Measurements from ENCODE around the gene OR13C8. TPM values are rescaled to one million over a fixed set of nuclear protein-coding genes. Genes with fewer than 3 reads are reported as not detected.

The OR13C8 gene
- total RNA-seq, 1 donor from 2014 or later, result not detected

GRCh38 chr9:104539275-104539674 lies 29.7 kb upstream of the OR13C8 start:
- no peaks in the 10 kb centered on the region for H3K36me3 Mint-ChIP-seq
- H3K27ac Mint-ChIP-seq, result no peak overlapping the region
- no peaks in the 10 kb centered on the region for H3K27me3 Mint-ChIP-seq (ENCODE audit: insufficient read depth, low read depth)

GRCh38 chr9:104544644-104545043 lies 24.3 kb upstream of the OR13C8 start:
- Histone ChIP-seq H3K4me3 (no peak overlapping the region), H3K27ac (no peak overlapping the region), H3K79me2 (ENCODE audit: low read depth) (no peaks in the 10 kb centered on the region), H3K9me3 (ENCODE audit: low read depth) (no peaks in the 10 kb centered on the region), H3K4me1 (no peaks in the 10 kb centered on the region), H3K9ac (no peak overlapping the region), H2AFZ (replicated peaks) (no peak overlapping the region), H3K4me2 (no peak overlapping the region), H3F3A (ENCODE audit: low read depth) (no peaks in the 10 kb centered on the region), H3K36me3 (no peaks in the 10 kb centered on the region), H3K27me3 (no peaks in the 10 kb centered on the region), H4K20me1 (ENCODE audit: low read depth) (no peaks in the 10 kb centered on the region)
- Mint-ChIP-seq H3K4me3 (no peak overlapping the region), H3K27me3 (ENCODE audit: insufficient read depth, low read depth) (no peaks in the 10 kb centered on the region), H3K27ac (no peak overlapping the region), H3K4me1 (no peaks in the 10 kb centered on the region), H3K9me3 (no peaks in the 10 kb centered on the region), H3K36me3 (no peaks in the 10 kb centered on the region)
- TF ChIP-seq CTCF (IDR thresholded peaks at IDR 0.05) (no peak), EZH2 (IDR thresholded peaks at IDR 0.05) (no peak), EZH2phosphoT487 (IDR thresholded peaks at IDR 0.05) (no peak)
- DNase-seq (ENCODE audit: low spot score), result no peak

More at GRCh38 chr9:104539275-104539674, 29.7 kb upstream of the OR13C8 start:
- no peak overlapping the region for H3K9ac ChIP-seq
- no peaks in the 10 kb centered on the region for H3F3A ChIP-seq (ENCODE audit: low read depth)
- H3K4me3 ChIP-seq, result no peak overlapping the region
- no peak overlapping the region for H3K4me2 ChIP-seq
- no peak overlapping the region for H3K27ac ChIP-seq
- no peak overlapping the region for H2AFZ ChIP-seq (replicated peaks)
- H3K36me3 ChIP-seq, result no peaks in the 10 kb centered on the region
- no peaks in the 10 kb centered on the region for H3K79me2 ChIP-seq (ENCODE audit: low read depth)
- Mint-ChIP-seq H3K9me3 (no peaks in the 10 kb centered on the region), H3K4me1 (no peaks in the 10 kb centered on the region), H3K4me3 (no peak overlapping the region)
- H3K9me3 ChIP-seq (ENCODE audit: low read depth), result no peaks in the 10 kb centered on the region
- no peaks in the 10 kb centered on the region for H3K27me3 ChIP-seq
- H4K20me1 ChIP-seq (ENCODE audit: low read depth), result no peaks in the 10 kb centered on the region
- DNase-seq (ENCODE audit: low spot score), result no peak
- TF ChIP-seq CTCF (IDR thresholded peaks at IDR 0.05) (no peak), EZH2phosphoT487 (IDR thresholded peaks at IDR 0.05) (no peak), EZH2 (IDR thresholded peaks at IDR 0.05) (no peak)
- H3K4me1 ChIP-seq, result no peaks in the 10 kb centered on the region

- Histone ChIP-seq H3K4me3 (no peak overlapping the region), H3K27ac (no peak overlapping the region), H3K79me2 (ENCODE audit: low read depth) (no peaks in the 10 kb centered on the region), H3K4me1 (no peaks in the 10 kb centered on the region), H4K20me1 (ENCODE audit: low read depth) (no peaks in the 10 kb centered on the region), H3F3A (ENCODE audit: low read depth) (no peaks in the 10 kb centered on the region), H3K27me3 (no peaks in the 10 kb centered on the region), H2AFZ (replicated peaks) (no peak overlapping the region), H3K9me3 (ENCODE audit: low read depth) (no peaks in the 10 kb centered on the region), H3K4me2 (no peak overlapping the region), H3K36me3 (no peaks in the 10 kb centered on the region), H3K9ac (no peak overlapping the region)
- H3K27ac Mint-ChIP-seq, result no peak overlapping the region
- no peak for TF ChIP-seq CTCF (IDR thresholded peaks at IDR 0.05)
- no peak for TF ChIP-seq EZH2 (IDR thresholded peaks at IDR 0.05)
- TF ChIP-seq EZH2phosphoT487 (IDR thresholded peaks at IDR 0.05), result no peak
- DNase-seq (ENCODE audit: low spot score), result no peak
- H3K4me1 Mint-ChIP-seq, result no peaks in the 10 kb centered on the region
- H3K36me3 Mint-ChIP-seq, result no peaks in the 10 kb centered on the region
- H3K27me3 Mint-ChIP-seq (ENCODE audit: insufficient read depth, low read depth), result no peaks in the 10 kb centered on the region
- H3K4me3 Mint-ChIP-seq, result no peak overlapping the region
- peaks cover 5% of the 10 kb centered on the region for H3K9me3 Mint-ChIP-seq
These were observed 15.7 kb upstream of the OR13C8 start for GRCh38 chr9:104553261-104553660.
